B cell (primary cell): ENCODE measurements around the gene EXD3. TPM values are rescaled to one million over a fixed set of nuclear protein-coding genes. Genes with fewer than 3 reads are reported as not detected.

Source experiments
- ATAC-seq: fragments of 200-7000 bp; cut with Tn5 transposase; one replicate; pipeline ENCODE4 v1.10.0; 2021; ENCODE audit warnings: low read depth, mild to moderate bottlenecking, moderate number of reproducible peaks, moderate library complexity
- CTCF ChIA-PET: fragments of 350-600 bp; sonication (Branson Sonifier 250); formaldehyde crosslinking; loops from one replicate; lab custom pipeline; 2021; ENCODE audit warnings: antibody characterized with exemption, inconsistent platforms; lab: Charles Lee
- POLR2A ChIA-PET: fragments of 350-600 bp; sonication (Branson Sonifier 250); formaldehyde crosslinking; loops from one replicate; lab custom pipeline; 2021; ENCODE audit warnings: antibody characterized with exemption; lab: Charles Lee
- DNase-seq: peaks from one replicate; pipeline ENCODE4 v3.0.0; 2013
- H2AFZ ChIP-seq: 2 replicates; pipeline ENCODE4 v1.6.1; 2012; ENCODE audit warnings: mild to moderate bottlenecking, low read depth, low read length; ENCODE audit not compliant: insufficient read depth, poor library complexity, severe bottlenecking
- H3K27ac ChIP-seq, 2 donors: 1 replicate in 1 of 2; 2 replicates in 1 of 2; pipeline ENCODE4 v1.5.1; 2012 to 2013; ENCODE audit warnings: low read length in 2 of 2, mild to moderate bottlenecking in 2 of 2, moderate library complexity in 1 of 2
- H3K27me3 ChIP-seq, 4 experiments: fragments of 200-600 bp in 1 of 4; sonication (generic) in 1 of 4; replicated peaks in 1 of 4; 1 replicate in 2 of 4; 2 replicates in 2 of 4; pipeline versions ENCODE4 v1.6.1 to v1.7.0; 2013 to 2016; ENCODE audit warnings: low read length in 3 of 4, mild to moderate bottlenecking in 2 of 4, mixed read lengths in 1 of 4, moderate library complexity in 1 of 4; ENCODE audit not compliant: insufficient read depth in 4 of 4, control insufficient read depth in 3 of 4; ENCODE audit errors: control extremely low read depth in 1 of 4
- H3K36me3 ChIP-seq, 2 experiments: replicated peaks in 1 of 2; 1 replicate in 1 of 2; 2 replicates in 1 of 2; pipeline versions ENCODE4 v1.6.1 to v1.7.1; 2013; ENCODE audit warnings: low read length in 1 of 2; ENCODE audit not compliant: insufficient read depth in 2 of 2, control insufficient read depth in 1 of 2; ENCODE audit errors: control extremely low read depth in 1 of 2, extremely low read depth in 1 of 2
- H3K4me1 ChIP-seq, 2 donors: fragments of 200-600 bp in 1 of 2; sonication (generic) in 1 of 2; 1 replicate in 1 of 2; 2 replicates in 1 of 2; pipeline versions ENCODE4 v1.5.1 to v1.6.1; 2013 to 2017; ENCODE audit warnings: low read length in 2 of 2; ENCODE audit not compliant: control insufficient read depth in 2 of 2, insufficient read depth in 2 of 2
- H3K4me2 ChIP-seq: replicated peaks from 2 replicates; pipeline ENCODE3; 2012; ENCODE audit warnings: mild to moderate bottlenecking, low read depth, low read length; ENCODE audit not compliant: poor library complexity, severe bottlenecking
- H3K4me3 ChIP-seq, 5 experiments: fragments of 200-600 bp in 1 of 5; sonication (generic) in 1 of 5; 1 replicate in 3 of 5; 2 replicates in 2 of 5; pipeline versions ENCODE4 v1.5.1 to v1.7.0; 2011 to 2016; ENCODE audit warnings: low read length in 4 of 5, mild to moderate bottlenecking in 4 of 5, low read depth in 2 of 5, control low read depth in 1 of 5, moderate library complexity in 1 of 5; ENCODE audit not compliant: insufficient read depth in 1 of 5; ENCODE audit errors: control extremely low read depth in 1 of 5, extremely low read depth in 1 of 5
- H3K79me2 ChIP-seq: fragments of 200-600 bp; sonication (generic); one replicate; pipeline ENCODE4 v1.6.0; 2016; ENCODE audit warnings: low read length; ENCODE audit not compliant: control insufficient read depth, insufficient read depth
- H3K9ac ChIP-seq: fragments of 200-600 bp; sonication (generic); 2 replicates; pipeline ENCODE4 v1.6.1; 2017; ENCODE audit warnings: mild to moderate bottlenecking, low read length, moderate library complexity
- H3K9me3 ChIP-seq, 3 donors: one replicate each; pipeline versions ENCODE4 v1.6.1 to v1.7.1; 2013; ENCODE audit warnings: low read length in 2 of 3; ENCODE audit not compliant: control insufficient read depth in 2 of 3, insufficient read depth in 1 of 3; ENCODE audit errors: control extremely low read depth in 1 of 3
- H4K20me1 ChIP-seq: 2 replicates; pipeline ENCODE4 v1.6.0; 2012; ENCODE audit warnings: mild to moderate bottlenecking, low read length; ENCODE audit not compliant: insufficient read depth, control insufficient read depth, poor library complexity, severe bottlenecking
- H3K27ac Mint-ChIP-seq: one replicate; pipeline ENCODE4 v1.8.0; 2021; ENCODE audit warnings: mixed read lengths
- H3K27me3 Mint-ChIP-seq: one replicate; pipeline ENCODE4 v1.8.0; 2021; ENCODE audit warnings: mixed read lengths
- H3K4me1 Mint-ChIP-seq: one replicate; pipeline ENCODE4 v1.8.0; 2021; ENCODE audit warnings: mixed read lengths
- H3K4me3 Mint-ChIP-seq: one replicate; pipeline ENCODE4 v1.8.0; 2021; ENCODE audit warnings: mixed read lengths
- H3K9me3 Mint-ChIP-seq: one replicate; pipeline ENCODE4 v1.8.0; 2022; ENCODE audit warnings: mixed read lengths; ENCODE audit not compliant: insufficient read depth
- EZH2 ChIP-seq: IDR thresholded peaks from 2 replicates; pipeline ENCODE4 v1.6.1; 2012; ENCODE audit warnings: borderline replicate concordance, low read depth, mild to moderate bottlenecking, moderate library complexity, low read length; ENCODE audit not compliant: insufficient read depth, poor library complexity, severe bottlenecking
- WGBS: methylation state at CpG from one replicate; pipeline ENCODE4 v1.1.5; 2013; ENCODE audit warnings: missing lambda C conversion rate; ENCODE audit not compliant: insufficient coverage; 5-methylcytosine and 5-hydroxymethylcytosine counted together
- intact Hi-C: fragments of 100-400 bp; cut with micrococcal nuclease; formaldehyde crosslinking; loops from one replicate; pipeline ENCODE4 v1.10.0; 2022
- polyA plus RNA-seq: library from polyadenylated mRNA; depleted of rRNA; stranded (reverse); fragments of >200 nt; gene quantifications from 2 replicates; pipeline ENCODE4 v1.2.3, GENCODE V29; 2012
- total RNA-seq, 2 donors: library from RNA; stranded (reverse); fragments of 120-200 nt in 1 of 2; gene quantifications; 1 replicate in 1 of 2; 2 replicates in 1 of 2; pipeline versions ENCODE4 v1.2.3 to v1.2.4, GENCODE V29; 2013 to 2022
- TF ChIP-seq, protein P1 (sequence below): fragments of 200-600 bp; IDR thresholded peaks from one replicate; pipeline ENCODE4 v1.8.0; 2022; ENCODE audit warnings: antibody characterized with exemption, mild to moderate bottlenecking

EXD3 gene
- total and polyA plus RNA-seq, 2 donors (not counting 1 experiment from before 2014, with no cell fraction given): 22.5 to 23.7 TPM

GRCh38 chr9:137319739-137320551 lies 103.0 kb downstream of the EXD3 start:
- peaks cover 13% of the 10 kb centered on the region for H3K4me1 Mint-ChIP-seq
- Histone ChIP-seq H3K9ac (peak overlapping the region; percentile 62), H3K4me1 (peaks cover 25 to 35% of the 10 kb centered on the region in 2 donors), H4K20me1 (no peaks in the 10 kb centered on the region), H3K79me2 (no peaks in the 10 kb centered on the region), H3K4me3 (peak overlapping the region in 1 of 5 experiments; percentile 67), H3K9me3 (peaks cover 0 to 10% (median 0%) of the 10 kb centered on the region in 3 donors), H3K36me3 (no peaks in the 10 kb centered on the region), H2AFZ (peak overlapping the region; percentile 71), H3K4me2 (peak overlapping the region; percentile 98), H3K27me3 (peaks cover 0 to 11% (median 4%) of the 10 kb centered on the region in 4 experiments), H3K27ac (peak overlapping the region; percentile 60 to 69)
- H3K9me3 Mint-ChIP-seq: no peaks in the 10 kb centered on the region
- DNase-seq: peak; percentile 15
- ChIA-PET POLR2A (interaction anchor here (1.0 to 1.8 kb wide), 3 partner anchors 16 to 228 kb away, joined by 4 to 6 read pairs (median 6); partner anchors contain the start of gene NRARP), CTCF (interaction anchor here (0.9 to 2.8 kb wide), 5 partner anchors 14 to 139 kb away, joined by 3 to 25 read pairs (median 4); partner anchors contain the start of genes NRARP and NSMF)
- intact Hi-C loops: loop anchor here (1.0 kb wide), 1 partner anchor 44 kb away; no protein-coding TSS in a partner anchor
- ATAC-seq: no peak
- peak overlapping the region; percentile 37 for H3K27ac Mint-ChIP-seq
- no peak for TF ChIP-seq EZH2
- TF ChIP-seq, protein P1, sequence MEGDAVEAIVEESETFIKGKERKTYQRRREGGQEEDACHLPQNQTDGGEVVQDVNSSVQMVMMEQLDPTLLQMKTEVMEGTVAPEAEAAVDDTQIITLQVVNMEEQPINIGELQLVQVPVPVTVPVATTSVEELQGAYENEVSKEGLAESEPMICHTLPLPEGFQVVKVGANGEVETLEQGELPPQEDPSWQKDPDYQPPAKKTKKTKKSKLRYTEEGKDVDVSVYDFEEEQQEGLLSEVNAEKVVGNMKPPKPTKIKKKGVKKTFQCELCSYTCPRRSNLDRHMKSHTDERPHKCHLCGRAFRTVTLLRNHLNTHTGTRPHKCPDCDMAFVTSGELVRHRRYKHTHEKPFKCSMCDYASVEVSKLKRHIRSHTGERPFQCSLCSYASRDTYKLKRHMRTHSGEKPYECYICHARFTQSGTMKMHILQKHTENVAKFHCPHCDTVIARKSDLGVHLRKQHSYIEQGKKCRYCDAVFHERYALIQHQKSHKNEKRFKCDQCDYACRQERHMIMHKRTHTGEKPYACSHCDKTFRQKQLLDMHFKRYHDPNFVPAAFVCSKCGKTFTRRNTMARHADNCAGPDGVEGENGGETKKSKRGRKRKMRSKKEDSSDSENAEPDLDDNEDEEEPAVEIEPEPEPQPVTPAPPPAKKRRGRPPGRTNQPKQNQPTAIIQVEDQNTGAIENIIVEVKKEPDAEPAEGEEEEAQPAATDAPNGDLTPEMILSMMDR: no peak
- 81% methylated on average over 22 of the region's 22 CpGs for WGBS
- H3K27me3 Mint-ChIP-seq: no peaks in the 10 kb centered on the region
- peak overlapping the region; percentile 73 for H3K4me3 Mint-ChIP-seq
